ENCODE results near the gene GRIN2C.

Gene GRIN2C

DNA sequence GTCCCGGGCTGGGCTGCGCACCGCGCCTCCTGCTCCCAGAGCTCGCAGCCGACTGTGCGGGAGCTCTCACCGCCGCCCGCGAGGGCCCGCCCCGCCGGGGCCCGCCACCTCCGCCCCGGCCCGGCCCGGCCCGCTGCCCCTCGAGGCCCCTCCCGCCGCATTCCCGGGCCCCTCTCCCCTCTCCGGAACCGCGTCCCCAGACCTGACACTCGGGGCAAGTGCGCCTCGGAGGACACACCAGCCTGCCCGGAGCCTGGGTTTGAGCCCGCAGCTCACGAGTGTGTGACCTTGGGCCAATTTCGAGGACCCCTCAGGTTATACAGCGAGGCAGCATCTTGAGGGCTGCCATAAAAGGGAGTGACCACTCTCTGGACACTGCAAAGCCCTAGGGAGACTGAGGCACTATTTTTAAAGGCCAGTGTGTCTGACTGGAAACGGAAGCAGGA, 2.0 kb upstream of the GRIN2C start:
- TF ChIP-seq ZFX (IDR thresholded peaks at IDR 0.05; ENCODE audit: borderline replicate concordance) = no peak
- TF ChIP-seq CTCF (IDR thresholded peaks at IDR 0.05) = no peak
- H3K27ac ChIP-seq = no peak overlapping the region

DNA sequence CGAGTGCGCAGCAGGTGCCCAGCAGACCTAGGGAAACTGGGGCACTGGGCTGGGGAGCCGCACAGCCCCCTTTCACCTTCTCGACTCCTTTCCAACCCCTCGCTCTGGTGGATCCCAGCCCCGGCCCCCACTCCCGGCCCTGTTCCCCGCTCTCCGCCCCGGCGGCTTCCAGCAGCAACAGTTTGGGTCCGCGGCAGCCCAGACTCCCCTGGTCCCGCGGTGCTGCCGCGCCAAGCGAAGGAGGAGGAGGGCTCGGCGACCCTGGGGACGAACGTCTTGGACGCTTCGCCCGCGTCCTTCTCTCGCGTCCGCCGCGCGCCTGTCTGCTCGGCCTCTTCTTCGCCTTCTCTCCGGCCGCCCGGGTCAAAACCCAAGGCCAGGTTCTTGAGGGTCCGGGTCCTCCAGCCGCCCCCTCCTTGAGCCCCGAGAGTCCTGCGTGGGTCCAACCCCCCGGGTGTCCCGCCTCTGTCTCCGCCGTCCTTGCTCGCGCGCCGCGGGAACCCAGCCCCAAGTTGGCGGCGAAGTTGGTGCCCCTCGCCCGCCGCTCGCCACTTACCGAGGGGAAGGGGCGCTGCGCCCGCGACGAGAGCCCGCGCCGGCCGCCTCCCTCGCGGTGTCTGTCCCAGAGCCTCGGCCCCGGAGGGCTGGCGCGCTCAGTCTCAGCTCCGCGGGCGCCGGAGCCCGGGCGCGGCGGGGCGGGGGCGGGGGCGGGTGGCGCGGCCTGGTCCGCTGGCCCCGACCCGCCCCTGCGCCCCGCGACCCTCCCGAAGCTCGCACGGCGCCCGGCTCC, 1.4 kb upstream of the GRIN2C start:
- TF ChIP-seq CTCF (IDR thresholded peaks at IDR 0.05) = no peak
- TF ChIP-seq ZFX (IDR thresholded peaks at IDR 0.05; ENCODE audit: borderline replicate concordance) = no peak

GRCh38 chr17:74860229-74860871, 665 bp upstream of the GRIN2C start:
- no peak overlapping the region for H3K27ac ChIP-seq
- TF ChIP-seq ZFX (IDR thresholded peaks at IDR 0.05; ENCODE audit: borderline replicate concordance) (no peak), CTCF (IDR thresholded peaks at IDR 0.05) (no peak)

More for the DNA sequence above, 1.4 kb upstream of the GRIN2C start:
- H3K27ac ChIP-seq = no peak overlapping the region

DNA sequence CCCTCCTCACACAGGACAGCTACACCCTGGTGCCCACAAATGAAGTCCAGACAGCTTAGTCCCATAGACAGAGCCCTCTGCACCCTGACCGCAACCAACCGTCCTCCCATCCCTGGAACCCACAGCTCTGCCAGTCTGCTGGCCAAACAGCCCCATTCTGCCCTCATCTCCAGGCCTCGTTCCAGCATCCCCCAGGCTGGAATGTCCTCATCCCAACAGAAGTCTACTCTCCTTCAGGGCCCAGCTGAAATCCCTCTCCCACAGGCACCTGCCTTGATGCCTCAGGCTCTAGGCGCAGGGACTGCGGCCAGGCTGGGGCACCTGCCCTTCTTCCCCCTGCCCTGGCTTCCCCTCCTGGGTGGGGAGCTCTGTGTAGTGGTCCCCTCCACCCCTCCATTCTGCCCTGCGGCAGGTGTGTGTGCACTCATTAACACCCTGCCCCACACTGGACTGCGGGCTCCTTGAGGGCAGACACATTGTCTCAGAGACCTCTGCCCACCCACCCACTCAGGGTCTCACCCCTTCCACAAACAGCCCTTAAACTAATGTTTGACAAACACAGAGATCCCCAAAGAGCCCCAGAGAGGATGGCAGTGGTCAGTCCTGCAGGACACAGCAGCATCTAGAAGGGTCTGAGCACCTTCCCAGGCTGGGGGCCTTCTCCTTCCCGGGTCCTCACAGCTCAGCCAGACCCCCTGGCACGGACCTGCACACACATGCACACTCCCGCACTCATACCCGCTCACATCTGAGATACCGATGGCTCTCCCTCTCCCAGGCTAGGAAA, 820 bp downstream of the GRIN2C start:
- no peak overlapping the region for H3K27ac ChIP-seq
- TF ChIP-seq CTCF (IDR thresholded peaks at IDR 0.05) (no peak), ZFX (IDR thresholded peaks at IDR 0.05; ENCODE audit: borderline replicate concordance) (no peak)

- H3K27ac ChIP-seq = no peak overlapping the region
- TF ChIP-seq CTCF (IDR thresholded peaks at IDR 0.05) = no peak
- TF ChIP-seq ZFX (IDR thresholded peaks at IDR 0.05; ENCODE audit: borderline replicate concordance) = no peak
Measured at GRCh38 chr17:74857191-74857590, 2.5 kb downstream of the GRIN2C start.

- no peak overlapping the region for H3K27ac ChIP-seq
- no peak for TF ChIP-seq ZFX (IDR thresholded peaks at IDR 0.05; ENCODE audit: borderline replicate concordance)
Measured at GRCh38 chr17:74856112-74856511, 3.6 kb downstream of the GRIN2C start.

DNA sequence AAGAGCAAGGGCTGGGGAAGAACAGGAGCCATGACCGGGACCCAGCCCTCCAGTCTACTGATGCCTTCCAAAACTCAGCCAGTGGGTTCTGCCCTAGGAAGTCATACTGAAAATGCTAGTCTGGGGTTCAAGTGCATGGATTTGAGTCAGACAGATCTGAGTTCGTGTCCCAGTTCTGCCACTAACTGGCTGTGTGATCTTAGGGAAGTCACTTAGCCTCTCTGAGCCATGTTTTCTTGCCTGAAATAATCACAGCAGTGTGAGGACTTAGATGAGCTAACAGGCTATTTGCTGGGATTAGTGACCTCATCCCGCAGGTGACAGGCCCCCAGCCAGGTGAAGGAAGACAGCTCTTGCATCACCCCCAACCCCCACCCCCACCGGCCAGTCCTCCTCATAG, 4.4 kb downstream of the GRIN2C start:
- no peak overlapping the region for H3K27ac ChIP-seq
- TF ChIP-seq ZFX (IDR thresholded peaks at IDR 0.05; ENCODE audit: borderline replicate concordance) (no peak), CTCF (IDR thresholded peaks at IDR 0.05) (no peak)

Measured in 22Rv1 (cell line).